MM.1S (cell line): ENCODE data around the gene CD5L.
A peak's percentile ranks its signal among the peaks of the same experiment; 100 is the strongest.

Source experiments
- DNase-seq: peaks from one replicate; pipeline ENCODE4 v3.0.0-alpha.2; 2015
- H2AFZ ChIP-seq: fragments of 300-600 bp; sonication (generic); 2 replicates; pipeline ENCODE4 v1.6.0; 2016; ENCODE audit warnings: antibody characterized with exemption, low read length
- H3F3A ChIP-seq: fragments of 300-600 bp; sonication (generic); 2 replicates; pipeline ENCODE4 v1.6.1; 2016; ENCODE audit warnings: mild to moderate bottlenecking, antibody characterized with exemption, low read length, moderate library complexity, mixed read lengths; ENCODE audit not compliant: insufficient read depth
- H3K27ac ChIP-seq: fragments of 300-600 bp; sonication (generic); 2 replicates; pipeline ENCODE4 v1.5.1; 2016; ENCODE audit warnings: mild to moderate bottlenecking, low read length
- H3K27me3 ChIP-seq: fragments of 300-600 bp; sonication (generic); replicated peaks from 2 replicates; pipeline ENCODE4 v1.6.0; 2016; ENCODE audit warnings: low read length; ENCODE audit not compliant: insufficient read depth
- H3K36me3 ChIP-seq: fragments of 300-600 bp; sonication (generic); replicated peaks from 2 replicates; pipeline ENCODE4 v1.6.1; 2016; ENCODE audit warnings: mild to moderate bottlenecking, low read length, mixed read lengths; ENCODE audit not compliant: insufficient read depth
- H3K4me1 ChIP-seq: fragments of 300-600 bp; sonication (generic); 2 replicates; pipeline ENCODE4 v1.6.1; 2016; ENCODE audit warnings: low read length, mixed read lengths
- H3K4me2 ChIP-seq: fragments of 300-600 bp; sonication (generic); 2 replicates; pipeline ENCODE4 v1.6.0; 2016; ENCODE audit warnings: low read depth, low read length
- H3K4me3 ChIP-seq: fragments of 300-600 bp; sonication (generic); 2 replicates; pipeline ENCODE4 v1.5.1; 2016; ENCODE audit warnings: low read length, mixed read lengths
- H3K79me2 ChIP-seq: fragments of 300-600 bp; sonication (generic); 2 replicates; pipeline ENCODE4 v1.6.1; 2016; ENCODE audit warnings: mixed run types, low read length, mixed read lengths
- H3K9ac ChIP-seq: fragments of 300-600 bp; sonication (generic); 2 replicates; pipeline ENCODE4 v1.6.1; 2016; ENCODE audit warnings: low read length, mixed read lengths
- H3K9me2 ChIP-seq: fragments of 300-600 bp; sonication (generic); replicated peaks from 2 replicates; pipeline ENCODE4 v1.6.1; 2016; ENCODE audit warnings: mild to moderate bottlenecking, low read length, mixed read lengths; ENCODE audit not compliant: insufficient read depth
- H3K9me3 ChIP-seq: fragments of 300-600 bp; sonication (generic); replicated peaks from 2 replicates; pipeline ENCODE4 v1.6.1; 2016; ENCODE audit warnings: mild to moderate bottlenecking, low read length, mixed read lengths; ENCODE audit not compliant: insufficient read depth
- H4K20me1 ChIP-seq: fragments of 300-600 bp; sonication (generic); 2 replicates; pipeline ENCODE4 v1.6.1; 2016; ENCODE audit warnings: mild to moderate bottlenecking, low read length, moderate library complexity, mixed read lengths; ENCODE audit not compliant: insufficient read depth
- EZH2 ChIP-seq: fragments of 300-600 bp; sonication (generic); optimal IDR thresholded peaks from 2 replicates; pipeline ENCODE3; 2017; ENCODE audit warnings: low read depth, mild to moderate bottlenecking, antibody characterized with exemption, low read length, mixed read lengths
- EZH2phosphoT487 ChIP-seq: fragments of 300-600 bp; sonication (generic); IDR thresholded peaks from 2 replicates; pipeline ENCODE4 v1.6.1; 2018; ENCODE audit warnings: antibody characterized with exemption, low read length
- TF ChIP-seq, protein P1 (sequence below): fragments of 300-600 bp; sonication (generic); IDR thresholded peaks from 2 replicates; pipeline ENCODE4 v1.5.1; 2016; ENCODE audit warnings: antibody characterized with exemption, low read length, mixed read lengths

The CD5L gene

DNA sequence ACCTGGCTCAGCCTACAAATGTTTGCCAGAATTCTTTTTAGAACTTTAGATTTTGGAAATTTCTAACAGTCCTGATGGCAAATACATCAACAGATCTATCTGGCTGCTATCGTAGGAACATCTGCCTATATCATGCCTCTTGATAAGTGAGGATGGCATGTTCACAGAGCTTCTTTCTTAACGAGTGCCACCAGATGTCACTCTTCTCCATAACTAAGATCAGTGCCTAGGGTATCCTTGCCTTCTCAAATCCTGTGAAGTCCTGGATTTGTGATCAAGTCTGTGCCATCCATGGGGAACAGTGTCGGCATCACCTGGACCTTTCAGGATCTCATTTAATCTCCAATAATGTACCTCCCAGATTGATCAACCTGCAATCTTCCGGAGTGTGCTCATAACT is 36.5 kb upstream of the CD5L start:
- Histone ChIP-seq H3K9me2 (no peaks in the 10 kb centered on the region), H3K79me2 (no peaks in the 10 kb centered on the region), H3K27ac (no peak overlapping the region), H3F3A (no peaks in the 10 kb centered on the region), H3K36me3 (no peaks in the 10 kb centered on the region), H3K4me1 (no peaks in the 10 kb centered on the region), H2AFZ (no peak overlapping the region), H3K4me3 (no peak overlapping the region), H3K27me3 (no peaks in the 10 kb centered on the region), H4K20me1 (no peaks in the 10 kb centered on the region), H3K4me2 (no peak overlapping the region), H3K9ac (no peak overlapping the region), H3K9me3 (no peaks in the 10 kb centered on the region)
- DNase-seq = peak; percentile 73
- TF ChIP-seq EZH2 (no peak), EZH2phosphoT487 (no peak)
- TF ChIP-seq, protein P1, sequence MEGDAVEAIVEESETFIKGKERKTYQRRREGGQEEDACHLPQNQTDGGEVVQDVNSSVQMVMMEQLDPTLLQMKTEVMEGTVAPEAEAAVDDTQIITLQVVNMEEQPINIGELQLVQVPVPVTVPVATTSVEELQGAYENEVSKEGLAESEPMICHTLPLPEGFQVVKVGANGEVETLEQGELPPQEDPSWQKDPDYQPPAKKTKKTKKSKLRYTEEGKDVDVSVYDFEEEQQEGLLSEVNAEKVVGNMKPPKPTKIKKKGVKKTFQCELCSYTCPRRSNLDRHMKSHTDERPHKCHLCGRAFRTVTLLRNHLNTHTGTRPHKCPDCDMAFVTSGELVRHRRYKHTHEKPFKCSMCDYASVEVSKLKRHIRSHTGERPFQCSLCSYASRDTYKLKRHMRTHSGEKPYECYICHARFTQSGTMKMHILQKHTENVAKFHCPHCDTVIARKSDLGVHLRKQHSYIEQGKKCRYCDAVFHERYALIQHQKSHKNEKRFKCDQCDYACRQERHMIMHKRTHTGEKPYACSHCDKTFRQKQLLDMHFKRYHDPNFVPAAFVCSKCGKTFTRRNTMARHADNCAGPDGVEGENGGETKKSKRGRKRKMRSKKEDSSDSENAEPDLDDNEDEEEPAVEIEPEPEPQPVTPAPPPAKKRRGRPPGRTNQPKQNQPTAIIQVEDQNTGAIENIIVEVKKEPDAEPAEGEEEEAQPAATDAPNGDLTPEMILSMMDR = peak; percentile 76

DNA sequence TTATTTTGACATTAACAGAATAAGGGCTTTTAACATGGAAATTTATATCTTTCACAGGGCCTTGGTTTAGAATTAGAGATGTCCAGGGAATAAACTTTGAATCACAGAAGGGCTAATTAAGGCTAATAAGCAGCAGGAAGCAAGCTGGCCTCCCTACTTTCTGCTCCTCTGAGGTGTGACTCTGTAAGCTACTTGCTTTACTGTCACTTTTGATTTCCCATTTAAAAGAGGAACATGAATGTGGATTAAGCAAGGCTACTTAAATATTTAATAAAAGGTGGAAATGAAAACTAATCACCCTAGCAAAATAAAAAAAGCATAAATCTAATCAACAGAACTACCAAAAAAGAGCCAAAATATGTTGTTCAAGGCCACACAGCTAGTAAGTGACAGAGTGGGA is 28.9 kb upstream of the CD5L start:
- Histone ChIP-seq H3K27me3 (no peaks in the 10 kb centered on the region), H3K4me1 (no peaks in the 10 kb centered on the region), H3K9me3 (no peaks in the 10 kb centered on the region), H2AFZ (no peak overlapping the region), H3K9me2 (no peaks in the 10 kb centered on the region), H4K20me1 (no peaks in the 10 kb centered on the region), H3K36me3 (no peaks in the 10 kb centered on the region), H3K27ac (no peak overlapping the region), H3F3A (no peaks in the 10 kb centered on the region), H3K4me2 (no peak overlapping the region), H3K9ac (no peak overlapping the region), H3K79me2 (no peaks in the 10 kb centered on the region), H3K4me3 (no peak overlapping the region)
- TF ChIP-seq EZH2phosphoT487 = no peak
- TF ChIP-seq, protein P1 = no peak
- TF ChIP-seq EZH2 = no peak
- no peak for DNase-seq

DNA sequence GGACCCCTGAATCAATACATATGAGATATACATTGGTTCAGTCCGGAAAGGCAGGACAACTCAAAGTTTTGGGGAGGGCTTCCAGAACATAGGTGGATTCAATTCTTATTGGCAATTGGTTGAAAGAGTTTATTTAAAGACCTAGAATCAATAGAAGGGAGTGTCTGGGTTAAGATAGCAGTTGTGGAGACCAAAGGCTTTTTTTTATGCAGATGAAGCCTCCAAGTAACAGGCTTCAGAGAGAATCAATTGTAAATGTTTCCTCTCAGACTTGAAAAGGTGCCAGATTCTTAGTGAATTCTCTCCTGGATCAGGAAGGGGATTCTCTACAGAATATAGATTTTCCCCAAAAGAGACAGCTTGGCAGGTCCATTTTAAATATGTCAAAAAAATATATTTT is 27.0 kb upstream of the CD5L start:
- H3K4me2 ChIP-seq = no peak overlapping the region
- no peak overlapping the region for H2AFZ ChIP-seq
- no peaks in the 10 kb centered on the region for H4K20me1 ChIP-seq
- H3K9me2 ChIP-seq = no peaks in the 10 kb centered on the region
- H3K9ac ChIP-seq = no peak overlapping the region
- H3K4me3 ChIP-seq = no peak overlapping the region
- H3K4me1 ChIP-seq = no peaks in the 10 kb centered on the region
- no peak for TF ChIP-seq EZH2
- TF ChIP-seq EZH2phosphoT487 = no peak
- TF ChIP-seq, protein P1 = no peak
- no peak overlapping the region for H3K27ac ChIP-seq
- no peaks in the 10 kb centered on the region for H3K36me3 ChIP-seq
- no peaks in the 10 kb centered on the region for H3K79me2 ChIP-seq
- H3K27me3 ChIP-seq = no peaks in the 10 kb centered on the region
- H3F3A ChIP-seq = no peaks in the 10 kb centered on the region
- no peak for DNase-seq
- no peaks in the 10 kb centered on the region for H3K9me3 ChIP-seq
